PC-3 (cell line): Measurements from ENCODE around the gene CFAP210. TPM values are rescaled to one million over a fixed set of nuclear protein-coding genes. Genes with fewer than 3 reads are reported as not detected.
A peak's percentile ranks its signal among the peaks of the same experiment; 100 is the strongest.

Experiments used
- ATAC-seq: fragments of 200-7000 bp; cut with Tn5 transposase; 2 replicates; pipeline ENCODE4 v1.9.1; 2020; ENCODE audit warnings: mild to moderate bottlenecking, moderate library complexity
- Bru-seq: library from RNA; stranded (reverse); fragments of 400-500 nt; gene quantifications from one replicate; lab custom pipeline; 2021; lab: Mats Ljungman, UMichigan
- BruChase-seq, 2 experiments: library from RNA; stranded (reverse); fragments of 400-500 nt; gene quantifications; one replicate each; lab custom pipeline; 2021; lab: Mats Ljungman, UMichigan
- BruUV-seq: library from RNA; stranded (reverse); fragments of 400-500 nt; replicated peaks from 2 replicates; lab custom pipeline; 2021; lab: Mats Ljungman, UMichigan
- CTCF ChIA-PET: fragments of 300-600 bp; sonication (Branson Sonifier 250); formaldehyde crosslinking; loops from one replicate; lab custom pipeline; 2022; ENCODE audit warnings: antibody characterized with exemption; lab: Charles Lee
- POLR2A ChIA-PET: fragments of 300-600 bp; sonication (Branson Sonifier 250); formaldehyde crosslinking; loops from one replicate; lab custom pipeline; 2022; ENCODE audit warnings: antibody characterized with exemption; ENCODE audit not compliant: unreplicated experiment; lab: Charles Lee
- DNase-seq: peaks from one replicate; pipeline ENCODE4 v3.0.0-alpha.2; 2015
- H2AFZ ChIP-seq: fragments of 300-600 bp; sonication (generic); 2 replicates; pipeline ENCODE4 v1.6.0; 2016; ENCODE audit warnings: antibody characterized with exemption, low read length
- H3F3A ChIP-seq: fragments of 300-600 bp; sonication (generic); one replicate; pipeline ENCODE4 v1.6.0; 2017; ENCODE audit warnings: antibody characterized with exemption, low read length, control low read depth, mild to moderate bottlenecking; ENCODE audit not compliant: unreplicated experiment
- H3K27ac ChIP-seq: fragments of 300-600 bp; sonication (generic); 2 replicates; pipeline ENCODE4 v1.5.1; 2016; ENCODE audit warnings: mild to moderate bottlenecking, low read length
- H3K27me3 ChIP-seq: fragments of 300-600 bp; sonication (generic); 2 replicates; pipeline ENCODE4 v1.6.1; 2016; ENCODE audit warnings: low read length, mixed read lengths
- H3K36me3 ChIP-seq: fragments of 300-600 bp; sonication (generic); 2 replicates; pipeline ENCODE4 v1.6.1; 2016; ENCODE audit warnings: low read depth, mixed run types, low read length, mixed read lengths
- H3K4me1 ChIP-seq: fragments of 300-600 bp; sonication (generic); 2 replicates; pipeline ENCODE4 v1.5.1; 2016; ENCODE audit warnings: low read length; ENCODE audit not compliant: insufficient read depth
- H3K4me2 ChIP-seq: fragments of 300-600 bp; sonication (generic); 2 replicates; pipeline ENCODE4 v1.6.0; 2016; ENCODE audit warnings: low read length
- H3K4me3 ChIP-seq: fragments of 300-600 bp; sonication (generic); 2 replicates; pipeline ENCODE4 v1.5.1; 2016; ENCODE audit warnings: mild to moderate bottlenecking, low read length, mixed read lengths
- H3K79me2 ChIP-seq: fragments of 300-600 bp; sonication (generic); 2 replicates; pipeline ENCODE4 v1.6.1; 2017; ENCODE audit warnings: low read length, mixed read lengths
- H3K9ac ChIP-seq: fragments of 300-600 bp; sonication (generic); 2 replicates; pipeline ENCODE4 v1.6.0; 2016; ENCODE audit warnings: mild to moderate bottlenecking, low read length
- H3K9me2 ChIP-seq: fragments of 300-600 bp; sonication (generic); replicated peaks from 2 replicates; pipeline ENCODE4 v1.6.1; 2016; ENCODE audit warnings: mixed run types, low read length, mixed read lengths
- H3K9me3 ChIP-seq: fragments of 300-600 bp; sonication (generic); 2 replicates; pipeline ENCODE4 v1.6.1; 2016; ENCODE audit warnings: low read length, mixed read lengths
- H4K20me1 ChIP-seq: fragments of 300-600 bp; sonication (generic); 2 replicates; pipeline ENCODE4 v1.6.1; 2016; ENCODE audit warnings: low read length, mixed read lengths
- CTCF ChIP-seq: fragments of 300-600 bp; sonication (generic); conservative IDR thresholded peaks from 2 replicates; pipeline ENCODE4 v1.5.1; 2017; ENCODE audit warnings: antibody characterized with exemption, low read depth, mild to moderate bottlenecking, low read length
- EZH2 ChIP-seq: fragments of 300-600 bp; sonication (generic); IDR thresholded peaks from one replicate; pipeline ENCODE4 v1.6.1; 2017; ENCODE audit warnings: antibody characterized with exemption, mild to moderate bottlenecking, low read length; ENCODE audit not compliant: unreplicated experiment
- EZH2phosphoT487 ChIP-seq: fragments of 300-600 bp; sonication (generic); IDR thresholded peaks from 2 replicates; pipeline ENCODE4 v1.6.1; 2018; ENCODE audit warnings: mild to moderate bottlenecking, antibody characterized with exemption, low read length, borderline replicate concordance
- intact Hi-C: fragments of 100-400 bp; cut with micrococcal nuclease; formaldehyde crosslinking; loops from 2 replicates; pipeline ENCODE4 v1.9.0; 2023
- long read RNA-seq: library from polyadenylated mRNA; unstranded; transcript quantifications from one replicate; pipeline ENCODE4 v2.0.0, GENCODE V29; 2021; ENCODE audit not compliant: unreplicated experiment
- total RNA-seq: library from RNA; depleted of rRNA; stranded (reverse); fragments of >200 nt; gene quantifications from 2 replicates; pipeline ENCODE4 v1.2.3, GENCODE V29; 2014; rRNA removed

The CFAP210 gene
- total RNA-seq (not detected in 2 replicates), Bru-seq, nascent RNA (percentile 37 among the genes with signal in this experiment), BruChase-seq, experiment 1, labeled RNA remaining after a 6-hour chase (percentile 40 among the genes with signal in this experiment), BruChase-seq, experiment 2, labeled RNA remaining after a 2-hour chase (percentile 45 among the genes with signal in this experiment)
- long read RNA-seq, partial matches to known transcripts, result 1 of 11 reads
- long read RNA-seq, other reads (novel, unspliced or antisense), result 10 of 11 reads

- Histone ChIP-seq H4K20me1 (no peaks in the 10 kb centered on the region), H3F3A (no peaks in the 10 kb centered on the region), H3K9me3 (0 out of 2 replicates have a peak, but pooled peaks cover 4% of the 10 kb centered on the region), H3K4me3 (peak within 1 kb of the TSS; percentile 70), H2AFZ (peak within 1 kb of the TSS; percentile 84), H3K27ac (peak within 1 kb of the TSS; percentile 78), H3K4me1 (peaks cover 21% of the 10 kb centered on the region), H3K9ac (peak within 1 kb of the TSS; percentile 88), H3K79me2 (peaks cover 14% of the 10 kb centered on the region; the same call in 1 of the 2 replicates), H3K9me2 (no peaks in the 10 kb centered on the region), H3K27me3 (no peaks in the 10 kb centered on the region), H3K36me3 (no peaks in the 10 kb centered on the region), H3K4me2 (peak within 1 kb of the TSS; percentile 86)
- ATAC-seq (peak; percentile 95), DNase-seq (peak; percentile 98)
- no TSS peak for BruUV-seq
- POLR2A ChIA-PET, result no interaction called here
- intact Hi-C loops, result loop anchor here (2.0 to 10.0 kb wide), 2 partner anchors 20 to 110 kb away; partner anchors contain the start of gene PPIG
- CTCF ChIA-PET, result no interaction called here
- TF ChIP-seq CTCF (no peak), EZH2phosphoT487 (no peak), EZH2 (no peak)
These were observed at the start of gene CFAP210, which contains the start of gene PHOSPHO2 for GRCh38 chr2:169694113-169694893. Gene CFAP210, minus strand, starts transcription at chr2:169694405. Its CDS starts 78 bp downstream, at chr2:169694327. Gene PHOSPHO2, plus strand, starts transcription at chr2:169694469. Its CDS starts 6,503 bp downstream, at chr2:169700972.

GRCh38 chr2:169743549-169743948, 49.3 kb upstream of the CFAP210 start:
- H3K27ac ChIP-seq, result no peak overlapping the region
- H3K4me2 ChIP-seq, result no peak overlapping the region
- POLR2A ChIA-PET, result no interaction called here

More at GRCh38 chr2:169743549-169743948, 49.3 kb upstream of the CFAP210 start:
- H4K20me1 ChIP-seq, result no peaks in the 10 kb centered on the region
- CTCF ChIA-PET, result no interaction called here
- BruUV-seq, result no TSS peak
- no peak overlapping the region for H3K9ac ChIP-seq
- no peaks in the 10 kb centered on the region for H3K79me2 ChIP-seq
- intact Hi-C loops, result no loop called here
- no peaks in the 10 kb centered on the region for H3K9me3 ChIP-seq
- H3K9me2 ChIP-seq, result no peaks in the 10 kb centered on the region
- no peaks in the 10 kb centered on the region for H3K4me1 ChIP-seq
- H3K4me3 ChIP-seq, result no peak overlapping the region
- no peaks in the 10 kb centered on the region for H3K27me3 ChIP-seq
- H3K36me3 ChIP-seq, result no peaks in the 10 kb centered on the region; the same call in 1 of the 2 replicates
- DNase-seq (no peak), ATAC-seq (no peak)
- no peak for TF ChIP-seq EZH2phosphoT487
- TF ChIP-seq CTCF, result no peak
- no peak for TF ChIP-seq EZH2
- H2AFZ ChIP-seq, result no peak overlapping the region
- H3F3A ChIP-seq, result no peaks in the 10 kb centered on the region
